ENCODE data around the gene KCTD2.
"Not testable (repeated sequence)": the region's sequence is repeated elsewhere in the genome, so short reads cannot be mapped to it uniquely, and the experiment has no call there.

DNA sequence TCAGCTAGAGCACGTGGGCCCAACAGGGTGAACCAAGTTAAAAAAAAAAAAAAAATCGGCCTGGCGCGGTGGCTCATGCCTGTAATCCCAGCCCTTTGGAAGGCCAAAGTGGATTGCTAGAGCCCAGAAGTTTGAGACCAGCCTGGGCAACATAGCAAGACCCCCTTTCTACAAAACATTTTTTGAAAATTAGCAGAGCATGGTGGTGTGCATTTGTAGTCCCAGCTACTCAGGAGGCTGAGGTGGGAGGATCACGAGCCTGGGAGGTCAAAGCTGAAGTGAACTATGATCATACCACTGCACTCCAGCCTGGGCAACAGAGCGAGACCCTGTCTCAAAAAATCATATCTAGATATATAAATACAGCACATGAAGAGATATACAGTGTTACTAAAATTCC is 40.9 kb upstream of the KCTD2 start:
- TF ChIP-seq, protein P1, sequence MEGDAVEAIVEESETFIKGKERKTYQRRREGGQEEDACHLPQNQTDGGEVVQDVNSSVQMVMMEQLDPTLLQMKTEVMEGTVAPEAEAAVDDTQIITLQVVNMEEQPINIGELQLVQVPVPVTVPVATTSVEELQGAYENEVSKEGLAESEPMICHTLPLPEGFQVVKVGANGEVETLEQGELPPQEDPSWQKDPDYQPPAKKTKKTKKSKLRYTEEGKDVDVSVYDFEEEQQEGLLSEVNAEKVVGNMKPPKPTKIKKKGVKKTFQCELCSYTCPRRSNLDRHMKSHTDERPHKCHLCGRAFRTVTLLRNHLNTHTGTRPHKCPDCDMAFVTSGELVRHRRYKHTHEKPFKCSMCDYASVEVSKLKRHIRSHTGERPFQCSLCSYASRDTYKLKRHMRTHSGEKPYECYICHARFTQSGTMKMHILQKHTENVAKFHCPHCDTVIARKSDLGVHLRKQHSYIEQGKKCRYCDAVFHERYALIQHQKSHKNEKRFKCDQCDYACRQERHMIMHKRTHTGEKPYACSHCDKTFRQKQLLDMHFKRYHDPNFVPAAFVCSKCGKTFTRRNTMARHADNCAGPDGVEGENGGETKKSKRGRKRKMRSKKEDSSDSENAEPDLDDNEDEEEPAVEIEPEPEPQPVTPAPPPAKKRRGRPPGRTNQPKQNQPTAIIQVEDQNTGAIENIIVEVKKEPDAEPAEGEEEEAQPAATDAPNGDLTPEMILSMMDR (IDR thresholded peaks at IDR 0.05), result not testable (repeated sequence)
- not testable (repeated sequence) for TF ChIP-seq POLR2A, EP300 (IDR thresholded peaks at IDR 0.05)
